ACC112 (cell line): ENCODE results near the gene MTG1.
"Not testable (repeated sequence)": the region's sequence is repeated elsewhere in the genome, so short reads cannot be mapped to it uniquely, and the experiment has no call there.

Experiments used
- H2AFZ ChIP-seq: fragments of 200-600 bp; sonication (generic); one replicate; pipeline ENCODE4 v1.6.0; 2017; ENCODE audit warnings: antibody characterized with exemption, low read length; ENCODE audit not compliant: unreplicated experiment
- H3K27ac ChIP-seq: fragments of 200-600 bp; sonication (generic); 2 replicates; pipeline ENCODE4 v1.5.1; 2014; ENCODE audit warnings: low read depth, mild to moderate bottlenecking, antibody characterized with exemption, low read length, moderate library complexity
- H3K27me3 ChIP-seq: fragments of 200-600 bp; sonication (generic); 2 replicates; pipeline ENCODE4 v1.6.1; 2014; ENCODE audit warnings: mild to moderate bottlenecking, antibody characterized with exemption, low read length, moderate library complexity, mixed read lengths; ENCODE audit not compliant: insufficient read depth
- H3K36me3 ChIP-seq: fragments of 200-600 bp; sonication (generic); 2 replicates; pipeline ENCODE4 v1.6.1; 2016; ENCODE audit warnings: mild to moderate bottlenecking, antibody characterized with exemption, low read length, moderate library complexity, mixed read lengths; ENCODE audit not compliant: insufficient read depth
- H3K4me1 ChIP-seq: fragments of 200-600 bp; sonication (generic); one replicate; pipeline ENCODE4 v1.6.1; 2016; ENCODE audit warnings: low read length, mixed read lengths; ENCODE audit not compliant: insufficient read depth, unreplicated experiment, control insufficient read depth
- H3K4me3 ChIP-seq: fragments of 200-600 bp; sonication (generic); 2 replicates; pipeline ENCODE4 v1.5.1; 2014; ENCODE audit warnings: mild to moderate bottlenecking, low read depth, low read length
- H3K79me2 ChIP-seq: fragments of 200-600 bp; sonication (generic); one replicate; pipeline ENCODE4 v1.6.0; 2016; ENCODE audit warnings: low read length; ENCODE audit not compliant: control insufficient read depth, unreplicated experiment, insufficient read depth

MTG1 gene

GRCh38 chr10:133401981-133402725 lies 8.2 kb downstream of the MTG1 start:
- Histone ChIP-seq H3K27me3 (no peaks in the 10 kb centered on the region), H3K79me2 (peaks cover 25% of the 10 kb centered on the region), H3K4me3 (no peak overlapping the region), H3K4me1 (peaks cover 14% of the 10 kb centered on the region), H3K27ac (no peak overlapping the region), H2AFZ (no peak overlapping the region), H3K36me3 (peaks cover 20% of the 10 kb centered on the region; the same call in 1 of the 2 replicates)

GRCh38 chr10:133403359-133403758 lies 9.4 kb downstream of the MTG1 start:
- H3K36me3 ChIP-seq = peaks cover 28% of the 10 kb centered on the region

GRCh38 chr10:133403784-133404183 lies 9.8 kb downstream of the MTG1 start:
- Histone ChIP-seq H3K4me3 (no peak overlapping the region), H2AFZ (no peak overlapping the region), H3K27ac (no peak overlapping the region), H3K36me3 (peaks cover 32% of the 10 kb centered on the region), H3K27me3 (no peaks in the 10 kb centered on the region), H3K79me2 (peaks cover 33% of the 10 kb centered on the region), H3K4me1 (peaks cover 14% of the 10 kb centered on the region)

More at GRCh38 chr10:133403359-133403758, 9.4 kb downstream of the MTG1 start:
- H3K4me3 ChIP-seq = no peak overlapping the region
- no peaks in the 10 kb centered on the region for H3K27me3 ChIP-seq
- H3K79me2 ChIP-seq = peaks cover 33% of the 10 kb centered on the region
- H3K27ac ChIP-seq = no peak overlapping the region
- peaks cover 14% of the 10 kb centered on the region for H3K4me1 ChIP-seq
- H2AFZ ChIP-seq = no peak overlapping the region

GRCh38 chr10:133405272-133405671 lies 11.3 kb downstream of the MTG1 start:
- H3K4me1 ChIP-seq = peaks cover 14% of the 10 kb centered on the region
- no peak overlapping the region for H2AFZ ChIP-seq
- no peaks in the 10 kb centered on the region for H3K27me3 ChIP-seq
- H3K27ac ChIP-seq = peak overlapping the region; percentile 13; the same call in 1 of the 2 replicates
- peaks cover 36% of the 10 kb centered on the region for H3K79me2 ChIP-seq
- H3K36me3 ChIP-seq = peaks cover 43% of the 10 kb centered on the region
- no peak overlapping the region for H3K4me3 ChIP-seq

- Histone ChIP-seq H3K79me2 (peaks cover 38% of the 10 kb centered on the region), H3K27ac (peak overlapping the region; percentile 13; the same call in 1 of the 2 replicates), H2AFZ (no peak overlapping the region), H3K27me3 (no peaks in the 10 kb centered on the region), H3K4me3 (no peak overlapping the region), H3K4me1 (peaks cover 14% of the 10 kb centered on the region), H3K36me3 (peaks cover 46% of the 10 kb centered on the region)
Measured at GRCh38 chr10:133405844-133406527, 12.0 kb downstream of the MTG1 start.

DNA sequence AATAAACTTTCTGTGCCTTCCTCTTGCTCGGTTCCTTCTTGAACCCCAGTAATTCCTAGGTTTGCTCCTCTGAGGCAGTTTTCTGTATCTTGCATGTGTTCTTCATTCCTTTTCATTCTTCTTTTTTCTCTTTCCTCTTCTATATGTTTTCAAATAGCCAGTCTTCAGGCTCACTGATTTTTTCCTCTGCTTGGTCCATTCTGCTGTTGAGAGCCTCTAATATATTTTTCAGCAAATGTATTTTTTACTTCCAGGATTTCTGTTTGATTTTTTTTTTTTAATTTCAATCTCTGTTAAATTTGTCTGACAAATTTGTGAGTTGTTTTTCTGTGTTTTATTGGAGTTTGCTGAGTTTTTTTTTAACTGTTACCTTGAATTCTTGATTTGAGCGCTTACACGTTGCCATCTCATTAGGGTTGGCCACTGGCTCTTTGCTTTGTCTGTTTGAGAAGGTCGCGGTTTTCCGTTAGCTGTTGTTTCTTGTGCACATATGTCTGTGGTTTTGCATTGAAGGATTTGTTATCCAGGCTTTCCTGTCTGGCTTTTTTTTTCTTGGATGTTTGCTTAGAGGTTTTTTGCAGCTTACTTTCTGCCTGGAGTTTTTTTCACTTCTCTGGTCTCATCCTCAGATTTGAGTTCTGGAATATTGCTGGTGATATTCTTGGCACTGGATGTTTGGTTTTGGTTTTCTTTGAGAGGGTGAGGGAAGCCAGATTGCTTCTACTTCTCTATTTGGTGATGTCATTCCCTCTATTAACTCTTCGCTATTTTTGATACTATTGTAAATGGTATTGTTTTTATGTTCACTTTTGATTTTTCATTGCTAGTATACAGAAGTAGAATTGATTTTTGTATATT lies 17.8 kb downstream of the MTG1 start:
- Histone ChIP-seq H3K27me3 (no peaks in the 10 kb centered on the region), H3K36me3 (peaks cover 67% of the 10 kb centered on the region), H3K79me2 (peaks cover 42% of the 10 kb centered on the region), H3K4me1 (no peaks in the 10 kb centered on the region), H3K4me3 (no peak overlapping the region), H3K27ac (no peak overlapping the region), H2AFZ (no peak overlapping the region)

GRCh38 chr10:133412381-133412711 lies 18.4 kb downstream of the MTG1 start:
- Histone ChIP-seq H3K36me3 (peaks cover 67% of the 10 kb centered on the region), H3K4me1 (no peaks in the 10 kb centered on the region), H3K27me3 (no peaks in the 10 kb centered on the region), H2AFZ (no peak overlapping the region), H3K27ac (no peak overlapping the region), H3K79me2 (peaks cover 37% of the 10 kb centered on the region), H3K4me3 (no peak overlapping the region)

DNA sequence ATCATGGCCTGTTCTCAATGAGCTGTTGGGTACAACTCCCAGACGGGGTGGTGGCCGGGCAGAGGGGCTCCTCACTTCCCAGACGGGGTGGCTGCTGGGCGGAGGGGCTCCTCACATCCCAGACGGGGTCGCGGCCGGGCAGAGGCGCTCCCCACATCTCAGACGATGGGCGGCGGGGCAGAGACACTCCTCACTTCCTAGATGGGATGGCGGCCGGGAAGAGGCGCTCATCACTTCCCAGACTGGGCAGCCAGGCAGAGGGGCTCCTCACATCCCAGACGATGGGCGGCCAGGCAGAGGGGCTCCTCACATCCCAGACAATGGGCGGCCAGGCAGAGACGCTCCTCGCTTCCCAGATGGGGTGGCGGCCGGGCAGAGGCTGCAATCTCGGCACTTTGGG lies 20.4 kb downstream of the MTG1 start:
- H2AFZ ChIP-seq, H3K27me3 ChIP-seq, H3K27ac ChIP-seq, H3K4me1 ChIP-seq, H3K4me3 ChIP-seq: not testable (repeated sequence)
- Histone ChIP-seq H3K79me2 (peaks cover 20% of the 10 kb centered on the region), H3K36me3 (peaks cover 49% of the 10 kb centered on the region)

DNA sequence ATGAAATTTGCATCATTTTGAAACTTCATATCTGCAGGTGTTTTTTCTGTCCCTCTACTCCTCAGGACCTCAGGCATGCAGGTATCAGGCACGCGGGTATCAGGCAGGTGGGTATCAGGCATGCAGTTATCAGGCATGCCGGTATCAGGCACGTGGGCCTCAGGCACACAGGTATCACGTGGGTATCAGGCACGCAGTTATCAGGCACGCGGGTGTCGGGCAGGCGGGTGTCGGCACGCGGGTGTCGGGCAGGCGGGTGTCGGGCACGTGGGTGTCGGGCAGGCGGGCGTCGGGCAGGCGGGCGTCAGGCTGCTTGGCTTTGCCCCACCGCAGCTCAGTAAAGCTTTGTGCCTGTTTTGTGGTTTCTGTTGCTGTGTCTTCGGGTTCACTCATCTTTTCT lies 21.8 kb downstream of the MTG1 start:
- H3K4me1 ChIP-seq = no peaks in the 10 kb centered on the region
- no peaks in the 10 kb centered on the region for H3K27me3 ChIP-seq
- no peak overlapping the region for H2AFZ ChIP-seq
- no peak overlapping the region for H3K27ac ChIP-seq
- H3K79me2 ChIP-seq = peaks cover 14% of the 10 kb centered on the region
- peaks cover 37% of the 10 kb centered on the region for H3K36me3 ChIP-seq
- no peak overlapping the region for H3K4me3 ChIP-seq

GRCh38 chr10:133418289-133418993 lies 24.5 kb downstream of the MTG1 start:
- Histone ChIP-seq H3K4me1 (no peaks in the 10 kb centered on the region), H3K36me3 (peaks cover 10% of the 10 kb centered on the region), H3K79me2 (peaks cover 7% of the 10 kb centered on the region), H3K27ac (no peak overlapping the region), H2AFZ (no peak overlapping the region), H3K27me3 (peaks cover 6% of the 10 kb centered on the region; the same call in 1 of the 2 replicates), H3K4me3 (no peak overlapping the region)
